ENCODE data around the gene MEI1.

DNA sequence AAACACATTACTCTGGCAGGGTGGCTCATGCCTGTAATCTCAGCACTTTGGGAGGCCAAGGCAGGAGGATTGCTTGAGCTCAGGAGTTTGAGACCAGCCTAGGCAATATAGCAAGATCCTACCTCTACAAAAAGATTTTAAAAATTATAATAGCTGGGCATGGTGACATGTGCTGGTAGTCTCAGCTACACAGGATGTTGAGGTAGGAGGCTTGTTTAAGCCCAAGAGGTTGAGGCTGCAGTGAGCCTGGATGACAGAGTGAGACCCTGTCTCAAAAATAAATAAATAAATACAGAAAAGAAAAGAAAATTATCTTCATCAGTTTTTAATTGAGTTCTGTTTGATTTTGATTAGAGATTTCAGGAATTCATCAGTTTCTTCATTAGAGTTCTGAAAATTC, 106.3 kb downstream of the MEI1 start:
- TF ChIP-seq TAF1 (IDR thresholded peaks at IDR 0.05; ENCODE audit: low read depth) (no peak), EP300 (IDR thresholded peaks at IDR 0.05; ENCODE audit: borderline replicate concordance) (no peak), YY1 (IDR thresholded peaks at IDR 0.05; ENCODE audit: low read depth) (no peak), EGR1 (IDR thresholded peaks at IDR 0.05) (no peak), CREB1 (IDR thresholded peaks at IDR 0.05; ENCODE audit: low read depth) (no peak), RAD21 (IDR thresholded peaks at IDR 0.05; ENCODE audit: low read depth) (no peak), USF1 (IDR thresholded peaks at IDR 0.05) (no peak), TEAD4 (IDR thresholded peaks at IDR 0.05) (no peak), ZBTB7A (IDR thresholded peaks at IDR 0.05; ENCODE audit: low read depth) (no peak)
- TF ChIP-seq, protein P1, sequence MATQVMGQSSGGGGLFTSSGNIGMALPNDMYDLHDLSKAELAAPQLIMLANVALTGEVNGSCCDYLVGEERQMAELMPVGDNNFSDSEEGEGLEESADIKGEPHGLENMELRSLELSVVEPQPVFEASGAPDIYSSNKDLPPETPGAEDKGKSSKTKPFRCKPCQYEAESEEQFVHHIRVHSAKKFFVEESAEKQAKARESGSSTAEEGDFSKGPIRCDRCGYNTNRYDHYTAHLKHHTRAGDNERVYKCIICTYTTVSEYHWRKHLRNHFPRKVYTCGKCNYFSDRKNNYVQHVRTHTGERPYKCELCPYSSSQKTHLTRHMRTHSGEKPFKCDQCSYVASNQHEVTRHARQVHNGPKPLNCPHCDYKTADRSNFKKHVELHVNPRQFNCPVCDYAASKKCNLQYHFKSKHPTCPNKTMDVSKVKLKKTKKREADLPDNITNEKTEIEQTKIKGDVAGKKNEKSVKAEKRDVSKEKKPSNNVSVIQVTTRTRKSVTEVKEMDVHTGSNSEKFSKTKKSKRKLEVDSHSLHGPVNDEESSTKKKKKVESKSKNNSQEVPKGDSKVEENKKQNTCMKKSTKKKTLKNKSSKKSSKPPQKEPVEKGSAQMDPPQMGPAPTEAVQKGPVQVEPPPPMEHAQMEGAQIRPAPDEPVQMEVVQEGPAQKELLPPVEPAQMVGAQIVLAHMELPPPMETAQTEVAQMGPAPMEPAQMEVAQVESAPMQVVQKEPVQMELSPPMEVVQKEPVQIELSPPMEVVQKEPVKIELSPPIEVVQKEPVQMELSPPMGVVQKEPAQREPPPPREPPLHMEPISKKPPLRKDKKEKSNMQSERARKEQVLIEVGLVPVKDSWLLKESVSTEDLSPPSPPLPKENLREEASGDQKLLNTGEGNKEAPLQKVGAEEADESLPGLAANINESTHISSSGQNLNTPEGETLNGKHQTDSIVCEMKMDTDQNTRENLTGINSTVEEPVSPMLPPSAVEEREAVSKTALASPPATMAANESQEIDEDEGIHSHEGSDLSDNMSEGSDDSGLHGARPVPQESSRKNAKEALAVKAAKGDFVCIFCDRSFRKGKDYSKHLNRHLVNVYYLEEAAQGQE (IDR thresholded peaks at IDR 0.05; ENCODE audit: low read depth), result no peak

Data from Ishikawa (cell line).